Fibroblast of lung (primary cell): Measurements from ENCODE around the gene MTFP1.
A peak's percentile ranks its signal among the peaks of the same experiment; 100 is the strongest.

Experiments
- EZH2 ChIP-seq: IDR thresholded peaks from 2 replicates; pipeline ENCODE4 v1.5.1; 2012; ENCODE audit warnings: low read length, control low read depth, mild to moderate bottlenecking; ENCODE audit errors: missing control alignments
- TF ChIP-seq, protein P1 (sequence below), 2 donors: IDR thresholded peaks in 1 of 2; conservative IDR thresholded peaks in 1 of 2; 1 replicate in 1 of 2; 2 replicates in 1 of 2; pipeline ENCODE4 v1.5.1; 2011 to 2012; ENCODE audit warnings: low read length in 2 of 2, control low read depth in 1 of 2, inconsistent platforms in 1 of 2, low read depth in 1 of 2, mild to moderate bottlenecking in 1 of 2

GRCh38 chr22:30444632-30445437, 19.3 kb downstream of the MTFP1 start:
- TF ChIP-seq, protein P1, sequence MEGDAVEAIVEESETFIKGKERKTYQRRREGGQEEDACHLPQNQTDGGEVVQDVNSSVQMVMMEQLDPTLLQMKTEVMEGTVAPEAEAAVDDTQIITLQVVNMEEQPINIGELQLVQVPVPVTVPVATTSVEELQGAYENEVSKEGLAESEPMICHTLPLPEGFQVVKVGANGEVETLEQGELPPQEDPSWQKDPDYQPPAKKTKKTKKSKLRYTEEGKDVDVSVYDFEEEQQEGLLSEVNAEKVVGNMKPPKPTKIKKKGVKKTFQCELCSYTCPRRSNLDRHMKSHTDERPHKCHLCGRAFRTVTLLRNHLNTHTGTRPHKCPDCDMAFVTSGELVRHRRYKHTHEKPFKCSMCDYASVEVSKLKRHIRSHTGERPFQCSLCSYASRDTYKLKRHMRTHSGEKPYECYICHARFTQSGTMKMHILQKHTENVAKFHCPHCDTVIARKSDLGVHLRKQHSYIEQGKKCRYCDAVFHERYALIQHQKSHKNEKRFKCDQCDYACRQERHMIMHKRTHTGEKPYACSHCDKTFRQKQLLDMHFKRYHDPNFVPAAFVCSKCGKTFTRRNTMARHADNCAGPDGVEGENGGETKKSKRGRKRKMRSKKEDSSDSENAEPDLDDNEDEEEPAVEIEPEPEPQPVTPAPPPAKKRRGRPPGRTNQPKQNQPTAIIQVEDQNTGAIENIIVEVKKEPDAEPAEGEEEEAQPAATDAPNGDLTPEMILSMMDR (conservative IDR thresholded peaks at IDR 0.05 in 1 of 2, IDR thresholded peaks at IDR 0.05 in 1 of 2; ENCODE audit: low read depth in 1 of 2, low read length in 2 of 2): peak; percentile 69 to 71
- TF ChIP-seq EZH2: no peak
